Upper lobe of left lung (tissue), 6 donors: ENCODE results near the gene OAS3. TPM values are rescaled to one million over a fixed set of nuclear protein-coding genes. Genes with fewer than 3 reads are reported as not detected.
A peak's percentile ranks its signal among the peaks of the same experiment; 100 is the strongest.

ENCODE experiments used
- ATAC-seq, 2 donors: fragments of 200-7000 bp; cut with Tn5 transposase; one replicate each; pipeline ENCODE4 v1.9.1; 2022; ENCODE audit warnings: mild to moderate bottlenecking in 2 of 2, moderate library complexity in 2 of 2; ENCODE audit not compliant: low FRiP score in 2 of 2
- DNase-seq, 2 donors: peaks; one replicate each; pipeline ENCODE4 v3.0.0-alpha.2; 2019 to 2020
- H3K27ac ChIP-seq, 4 donors: fragments of 200-600 bp; sonication (generic); one replicate each; pipeline ENCODE4 v1.5.1; 2016 to 2019
- H3K27me3 ChIP-seq, 4 donors: fragments of 200-600 bp; sonication (generic); one replicate each; pipeline ENCODE4 v1.5.1; 2017 to 2019
- H3K36me3 ChIP-seq, 4 donors: fragments of 200-600 bp; sonication (generic); one replicate each; pipeline ENCODE4 v1.5.1; 2016 to 2019
- H3K4me1 ChIP-seq, 4 donors: fragments of 200-600 bp; sonication (generic); one replicate each; pipeline ENCODE4 v1.5.1; 2018 to 2019
- H3K4me3 ChIP-seq, 4 donors: fragments of 200-600 bp; sonication (generic); one replicate each; pipeline ENCODE4 v1.5.1; 2017 to 2019; ENCODE audit warnings: mild to moderate bottlenecking in 2 of 4, moderate library complexity in 1 of 4
- H3K9me3 ChIP-seq, 4 donors: fragments of 200-600 bp; sonication (generic); one replicate each; pipeline ENCODE4 v1.5.1; 2018 to 2019
- EP300 ChIP-seq, 4 donors: sonication (generic); formaldehyde crosslinking; IDR thresholded peaks; one replicate each; pipeline ENCODE4 v1.5.1; 2017; ENCODE audit warnings: antibody characterized with exemption in 4 of 4, control low read depth in 2 of 4
- POLR2A ChIP-seq, 4 donors: fragments of 450-650 bp; IDR thresholded peaks; one replicate each; pipeline ENCODE4 v1.5.1; 2016 to 2017; ENCODE audit warnings: antibody characterized with exemption in 4 of 4, mild to moderate bottlenecking in 2 of 4
- POLR2AphosphoS5 ChIP-seq, 2 donors: sonication (generic); formaldehyde crosslinking; IDR thresholded peaks; one replicate each; pipeline ENCODE4 v1.5.1; 2017; ENCODE audit warnings: antibody characterized with exemption in 2 of 2
- WGBS, 2 donors: methylation state at CpG; one replicate each; pipeline ENCODE4 v1.1.5; 2017 to 2018; 5-methylcytosine and 5-hydroxymethylcytosine counted together
- total RNA-seq, 6 donors: library from RNA; depleted of rRNA in 4 of 6; stranded (reverse); fragments of >200 nt in 4 of 6; gene quantifications; one replicate each; pipeline versions ENCODE4 v1.1.0 to v1.2.1, GENCODE V29; 2016 to 2021
- TF ChIP-seq, protein P1 (sequence below), 6 experiments: fragments of 450-650 bp in 4 of 6; fragments of 200-600 bp in 2 of 6; sonication (generic) in 2 of 6; IDR thresholded peaks; one replicate each; pipeline ENCODE4 v1.5.1; 2016 to 2019; ENCODE audit warnings: antibody characterized with exemption in 6 of 6
- donor health status: DM: no; HTN: no; CAD: no; lungs with moderate emphysema.
- donor health status: DM: no; HTN: yes; CAD: no; lungs with severe emphysema.

OAS3 gene
- total RNA-seq, 6 donors from 2014 or later, result 15.3 to 61.9 (median 28.8) TPM

DNA sequence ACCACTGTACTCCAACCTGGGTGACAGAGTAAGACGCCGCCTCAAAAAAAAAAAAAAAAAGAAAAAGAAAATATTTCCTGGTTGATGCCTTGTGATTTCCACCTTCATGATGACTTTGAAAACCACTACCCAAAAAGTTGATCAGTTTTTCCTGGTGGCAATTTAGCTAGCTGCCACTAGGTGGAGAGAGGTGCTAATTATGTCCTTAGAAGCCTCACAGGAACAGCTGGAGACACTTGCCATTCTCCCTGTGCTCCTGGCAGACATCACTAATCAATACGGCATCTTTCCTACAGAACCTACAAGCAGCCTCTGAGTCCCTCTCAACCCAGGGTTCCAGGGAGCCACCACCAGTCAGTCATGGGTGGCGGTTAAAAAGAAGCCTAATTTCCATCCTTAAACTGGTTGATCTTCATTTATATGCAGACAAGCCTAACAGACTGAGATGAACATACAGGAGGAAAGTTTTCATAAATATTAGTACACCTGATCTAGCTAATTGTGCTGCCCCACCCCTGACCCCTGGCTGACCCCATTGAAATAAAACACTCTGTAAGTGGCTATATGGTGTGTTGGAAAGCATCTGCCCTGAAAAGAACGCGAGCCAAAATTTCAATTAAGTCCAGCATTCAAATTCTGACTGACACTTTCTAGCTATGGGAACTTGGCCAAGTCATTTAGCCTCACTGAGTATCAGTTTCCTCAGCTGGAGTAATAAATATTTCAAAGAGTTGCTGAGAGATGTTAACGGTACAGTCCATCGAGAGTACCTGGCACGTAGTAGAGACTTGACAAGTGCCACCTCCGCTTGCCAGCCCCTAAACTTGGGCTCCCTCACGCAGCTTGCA lies 37.8 kb upstream of the OAS3 start:
- TF ChIP-seq, protein P1, sequence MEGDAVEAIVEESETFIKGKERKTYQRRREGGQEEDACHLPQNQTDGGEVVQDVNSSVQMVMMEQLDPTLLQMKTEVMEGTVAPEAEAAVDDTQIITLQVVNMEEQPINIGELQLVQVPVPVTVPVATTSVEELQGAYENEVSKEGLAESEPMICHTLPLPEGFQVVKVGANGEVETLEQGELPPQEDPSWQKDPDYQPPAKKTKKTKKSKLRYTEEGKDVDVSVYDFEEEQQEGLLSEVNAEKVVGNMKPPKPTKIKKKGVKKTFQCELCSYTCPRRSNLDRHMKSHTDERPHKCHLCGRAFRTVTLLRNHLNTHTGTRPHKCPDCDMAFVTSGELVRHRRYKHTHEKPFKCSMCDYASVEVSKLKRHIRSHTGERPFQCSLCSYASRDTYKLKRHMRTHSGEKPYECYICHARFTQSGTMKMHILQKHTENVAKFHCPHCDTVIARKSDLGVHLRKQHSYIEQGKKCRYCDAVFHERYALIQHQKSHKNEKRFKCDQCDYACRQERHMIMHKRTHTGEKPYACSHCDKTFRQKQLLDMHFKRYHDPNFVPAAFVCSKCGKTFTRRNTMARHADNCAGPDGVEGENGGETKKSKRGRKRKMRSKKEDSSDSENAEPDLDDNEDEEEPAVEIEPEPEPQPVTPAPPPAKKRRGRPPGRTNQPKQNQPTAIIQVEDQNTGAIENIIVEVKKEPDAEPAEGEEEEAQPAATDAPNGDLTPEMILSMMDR (IDR thresholded peaks at IDR 0.05), result peak; percentile 53 to 74 (median 64)
- no peak for TF ChIP-seq EP300 (IDR thresholded peaks at IDR 0.05)
- DNase-seq (peak in 1 of 2 donors; percentile 28), ATAC-seq (peak; percentile 45 to 76)
- 82 to 87% methylated on average over 11 of the region's 11 CpGs for WGBS, 2 donors
- no peak overlapping the region for H3K4me3 ChIP-seq
- H3K27ac ChIP-seq, result no peak overlapping the region
- no peaks in the 10 kb centered on the region for H3K36me3 ChIP-seq
- H3K4me1 ChIP-seq, result peaks cover 2 to 12% (median 8%) of the 10 kb centered on the region in 4 donors
- H3K27me3 ChIP-seq, result no peaks in the 10 kb centered on the region
- H3K9me3 ChIP-seq, result no peaks in the 10 kb centered on the region

DNA sequence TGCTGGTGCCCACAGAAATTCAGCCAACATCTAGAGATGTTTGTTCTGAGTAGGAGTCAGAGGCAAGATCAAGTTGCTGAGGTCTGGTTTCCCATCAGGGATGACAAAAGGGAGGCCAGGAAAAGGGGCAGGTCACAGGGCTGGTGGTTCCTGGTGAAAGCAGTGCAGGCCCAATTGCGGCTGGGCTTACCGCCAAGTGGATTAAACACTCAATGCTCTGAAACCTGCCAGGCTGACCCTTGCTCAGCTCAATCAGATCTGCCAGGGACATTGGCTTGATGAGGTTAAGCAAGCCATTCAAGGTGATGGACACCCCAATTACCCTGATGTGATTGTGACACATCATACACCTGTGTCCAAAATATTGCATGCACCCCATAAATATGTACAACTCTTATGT lies 37.0 kb upstream of the OAS3 start:
- no peak for ATAC-seq
- peaks cover 9 to 20% (median 13%) of the 10 kb centered on the region in 4 donors for H3K4me1 ChIP-seq
- WGBS, 2 donors, result 92 to 100% methylated on average over 2 of the region's 2 CpGs

DNA sequence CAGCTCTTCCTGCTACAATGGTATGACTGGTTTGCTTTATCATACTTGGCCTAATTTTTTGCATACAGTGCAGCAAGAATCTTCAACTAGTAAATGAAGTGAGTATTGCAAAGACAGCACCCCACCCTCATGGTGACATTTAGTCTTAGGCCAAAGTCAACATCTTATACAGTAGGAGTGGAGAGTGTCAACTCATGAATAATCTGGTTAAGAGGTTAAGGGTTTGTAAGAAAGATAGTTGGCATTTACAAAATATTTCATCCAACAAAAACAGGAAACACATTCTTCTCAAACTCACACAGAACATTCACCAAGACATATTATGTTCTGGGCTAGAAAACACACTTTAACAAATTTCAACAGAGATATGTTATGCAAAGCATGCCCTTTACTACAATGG lies 33.7 kb upstream of the OAS3 start:
- DNase-seq (no peak), ATAC-seq (no peak)
- H3K27ac ChIP-seq, result no peak overlapping the region
- peaks cover 28 to 42% (median 30%) of the 10 kb centered on the region in 4 donors for H3K4me1 ChIP-seq
- no peak for TF ChIP-seq POLR2AphosphoS5 (IDR thresholded peaks at IDR 0.05)
- TF ChIP-seq POLR2A (IDR thresholded peaks at IDR 0.05), result no peak
- H3K36me3 ChIP-seq, result no peaks in the 10 kb centered on the region
- no peaks in the 10 kb centered on the region for H3K9me3 ChIP-seq
- H3K27me3 ChIP-seq, result no peaks in the 10 kb centered on the region
- H3K4me3 ChIP-seq, result no peak overlapping the region

More for the DNA sequence above, 37.0 kb upstream of the OAS3 start:
- TF ChIP-seq, protein P1 (IDR thresholded peaks at IDR 0.05), result no peak
- no peak for TF ChIP-seq EP300 (IDR thresholded peaks at IDR 0.05)
- TF ChIP-seq POLR2A (IDR thresholded peaks at IDR 0.05), result no peak
- no peak for TF ChIP-seq POLR2AphosphoS5 (IDR thresholded peaks at IDR 0.05)
- H3K4me3 ChIP-seq, result no peak overlapping the region
- no peaks in the 10 kb centered on the region for H3K27me3 ChIP-seq
- H3K9me3 ChIP-seq, result no peaks in the 10 kb centered on the region
- no peaks in the 10 kb centered on the region for H3K36me3 ChIP-seq
- DNase-seq, result no peak
- H3K27ac ChIP-seq, result no peak overlapping the region

DNA sequence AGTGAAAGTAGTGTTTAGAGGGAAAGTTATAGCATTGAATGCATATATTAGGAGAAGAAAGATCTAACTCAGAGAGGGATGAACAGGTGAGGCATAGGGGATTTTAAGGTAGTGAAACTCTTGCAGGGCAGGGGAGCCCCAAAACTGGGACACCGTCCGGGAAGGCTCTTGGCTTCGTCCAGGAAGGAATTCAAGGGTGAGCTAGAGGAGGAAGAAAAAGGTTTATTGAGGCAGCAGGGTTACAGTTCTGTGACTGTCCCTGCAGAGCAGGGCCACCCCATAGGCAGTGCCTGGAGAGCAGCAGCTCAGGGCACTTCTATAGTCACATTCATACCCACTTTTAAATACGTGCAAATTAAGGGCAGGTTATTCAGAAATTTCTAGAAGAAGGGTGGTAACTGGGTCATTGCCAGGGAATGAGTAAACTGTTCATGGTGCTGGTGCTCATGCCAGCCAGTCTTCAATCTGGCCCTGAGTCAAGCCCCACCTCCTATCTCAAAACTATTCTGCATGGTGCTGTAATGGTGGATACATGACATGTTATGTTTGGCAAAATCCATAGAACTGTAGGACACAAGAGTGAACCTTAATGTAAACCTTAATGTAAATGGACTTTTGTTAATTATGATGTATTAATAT lies 32.7 kb upstream of the OAS3 start:
- Histone ChIP-seq H3K4me3 (no peak overlapping the region), H3K27ac (peak overlapping the region in 2 of 4 donors; percentile 75 to 79), H3K36me3 (no peaks in the 10 kb centered on the region), H3K9me3 (no peaks in the 10 kb centered on the region), H3K27me3 (no peaks in the 10 kb centered on the region), H3K4me1 (peaks cover 28 to 45% (median 30%) of the 10 kb centered on the region in 4 donors)
- 71 to 81% methylated on average over 4 of the region's 4 CpGs for WGBS, 2 donors
- TF ChIP-seq EP300 (IDR thresholded peaks at IDR 0.05), result no peak
- TF ChIP-seq POLR2AphosphoS5 (IDR thresholded peaks at IDR 0.05), result no peak
- TF ChIP-seq, protein P1 (IDR thresholded peaks at IDR 0.05), result no peak
- TF ChIP-seq POLR2A (IDR thresholded peaks at IDR 0.05), result no peak
- no peak for ATAC-seq
- DNase-seq, result no peak

DNA sequence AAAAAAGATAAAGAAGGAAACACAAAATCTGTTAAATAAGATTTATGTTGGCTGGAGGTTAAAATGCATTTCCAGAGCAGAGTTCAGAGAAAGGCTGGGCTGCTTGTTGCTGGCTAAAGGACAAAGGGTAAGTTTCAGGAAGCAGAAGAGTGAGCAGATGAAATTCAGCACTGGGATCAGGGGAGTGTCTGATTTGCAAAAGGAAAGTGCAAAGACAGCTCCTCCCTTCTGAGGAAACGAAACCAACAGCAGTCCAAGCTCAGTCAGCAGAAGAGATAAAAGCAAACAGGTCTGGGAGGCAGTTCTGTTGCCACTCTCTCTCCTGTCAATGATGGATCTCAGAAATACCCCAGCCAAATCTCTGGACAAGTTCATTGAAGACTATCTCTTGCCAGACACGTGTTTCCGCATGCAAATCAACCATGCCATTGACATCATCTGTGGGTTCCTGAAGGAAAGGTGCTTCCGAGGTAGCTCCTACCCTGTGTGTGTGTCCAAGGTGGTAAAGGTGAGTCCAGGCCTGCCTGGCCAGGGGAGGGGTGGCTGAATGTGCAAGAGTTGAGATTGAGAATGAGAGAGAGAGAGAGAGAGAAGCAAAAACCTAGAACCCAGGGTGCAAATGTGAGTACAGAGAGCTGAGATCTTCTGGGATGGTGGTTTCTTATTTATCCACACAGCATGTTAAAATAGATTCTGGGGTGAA lies 31.4 kb upstream of the OAS3 start, which contains the start of gene OAS1:
Gene OAS1, plus strand, starts transcription at position 251 of the 703 bp plus-strand sequence. Its CDS starts 78 bp downstream, at position 329.
- H3K27ac ChIP-seq, result peak within 1 kb of the TSS; percentile 75 to 88 (median 80)
- 8 to 12% methylated on average over 4 of the region's 4 CpGs for WGBS, 2 donors
- TF ChIP-seq POLR2A (IDR thresholded peaks at IDR 0.05) (peak in 1 of 4 donors; percentile 67), POLR2AphosphoS5 (IDR thresholded peaks at IDR 0.05) (peak; percentile 48 to 64), EP300 (IDR thresholded peaks at IDR 0.05) (no peak)
- TF ChIP-seq, protein P1 (IDR thresholded peaks at IDR 0.05), result no peak
- H3K4me1 ChIP-seq, result peaks cover 28 to 45% (median 30%) of the 10 kb centered on the region in 4 donors
- H3K9me3 ChIP-seq, result no peaks in the 10 kb centered on the region
- H3K27me3 ChIP-seq, result no peaks in the 10 kb centered on the region
- DNase-seq (peak in 1 of 2 donors; percentile 44), ATAC-seq (peak; percentile 79 to 93)
- H3K36me3 ChIP-seq, result peaks cover 0 to 3% (median 0%) of the 10 kb centered on the region in 4 donors
- peak within 1 kb of the TSS; percentile 39 to 60 (median 50) for H3K4me3 ChIP-seq
